Stimulated activated effector memory CD8-positive, alpha-beta T cell treated with anti-CD3 and anti-CD28 coated beads, Interleukin-12 subunit alpha, Interleukin-12 subunit beta, amount 100 ng/mL, for 72 hours (primary cell): ENCODE data around the gene TRAK2.
A peak's percentile ranks its signal among the peaks of the same experiment; 100 is the strongest.
"Not testable (repeated sequence)": the region's sequence is repeated elsewhere in the genome, so short reads cannot be mapped to it uniquely, and the experiment has no call there.

Experiments
- ATAC-seq: fragments of 150-1000 bp; cut with Tn5 transposase; 2 replicates; pipeline ENCODE4 v1.10.0; 2021
- DNase-seq, 2 donors: peaks; one replicate each; pipeline ENCODE4 v3.0.0; 2021 to 2022; ENCODE audit warnings: low spot score in 2 of 2
- H3K27ac Mint-ChIP-seq: one replicate; pipeline ENCODE4 v1.8.0; 2022; ENCODE audit warnings: mild to moderate bottlenecking, mixed read lengths
- H3K36me3 Mint-ChIP-seq: one replicate; pipeline ENCODE4 v1.8.0; 2022; ENCODE audit warnings: mild to moderate bottlenecking, mixed read lengths
- H3K4me1 Mint-ChIP-seq: one replicate; pipeline ENCODE4 v1.8.0; 2022; ENCODE audit warnings: mixed read lengths
- H3K4me3 Mint-ChIP-seq: one replicate; pipeline ENCODE4 v1.8.0; 2022; ENCODE audit warnings: mild to moderate bottlenecking, mixed read lengths
- H3K9me3 Mint-ChIP-seq: one replicate; pipeline ENCODE4 v1.8.0; 2022; ENCODE audit warnings: mixed read lengths

Gene TRAK2

GRCh38 chr2:201433394-201433995 is 17.8 kb downstream of the TRAK2 start:
- Mint-ChIP-seq H3K4me1 (peaks cover 33% of the 10 kb centered on the region), H3K27ac (peak overlapping the region; percentile 23), H3K4me3 (no peak overlapping the region), H3K36me3 (no peaks in the 10 kb centered on the region), H3K9me3 (no peaks in the 10 kb centered on the region)
- ATAC-seq (no peak), DNase-seq (no peak)

- DNase-seq (no peak), ATAC-seq (no peak)
- Mint-ChIP-seq H3K4me3 (peak overlapping the region; percentile 30), H3K27ac (peak overlapping the region; percentile 77), H3K4me1 (peaks cover 33% of the 10 kb centered on the region), H3K9me3 (no peaks in the 10 kb centered on the region), H3K36me3 (no peaks in the 10 kb centered on the region)
Observed at GRCh38 chr2:201432621-201433393, 18.5 kb downstream of the TRAK2 start.

GRCh38 chr2:201432038-201432620 is 19.1 kb downstream of the TRAK2 start:
- Mint-ChIP-seq H3K9me3 (no peaks in the 10 kb centered on the region), H3K4me1 (peaks cover 33% of the 10 kb centered on the region), H3K27ac (peak overlapping the region; percentile 77), H3K36me3 (no peaks in the 10 kb centered on the region), H3K4me3 (peak overlapping the region; percentile 30)
- DNase-seq (no peak), ATAC-seq (peak; percentile 100)

DNA sequence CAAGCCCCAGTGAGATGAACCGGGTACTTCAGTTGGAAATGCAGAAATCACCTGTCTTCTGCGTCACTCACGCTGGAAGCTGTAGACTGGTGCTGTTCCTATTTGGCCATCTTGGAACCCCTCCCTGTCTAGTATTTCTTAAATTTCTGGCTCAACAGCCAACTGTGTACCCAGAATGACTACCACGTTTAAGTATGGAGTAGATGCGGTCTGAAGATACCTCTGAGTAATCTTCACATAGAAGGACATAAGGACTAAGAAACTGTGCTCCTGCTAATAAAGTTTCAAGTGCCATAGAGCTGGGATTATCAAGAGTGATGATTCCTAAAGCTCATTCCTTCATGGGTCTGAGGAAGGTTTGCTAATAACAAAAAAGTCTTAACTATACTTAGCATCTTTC is 20.4 kb downstream of the TRAK2 start:
- Mint-ChIP-seq H3K27ac (no peak overlapping the region), H3K36me3 (no peaks in the 10 kb centered on the region), H3K4me1 (peaks cover 29% of the 10 kb centered on the region), H3K9me3 (no peaks in the 10 kb centered on the region), H3K4me3 (no peak overlapping the region)
- no peak for DNase-seq
- no peak for ATAC-seq

- peaks cover 29% of the 10 kb centered on the region for H3K4me1 Mint-ChIP-seq
- H3K4me3 Mint-ChIP-seq, H3K27ac Mint-ChIP-seq, H3K9me3 Mint-ChIP-seq, DNase-seq, H3K36me3 Mint-ChIP-seq, ATAC-seq: not testable (repeated sequence)
Observed at GRCh38 chr2:201430322-201430721, 20.9 kb downstream of the TRAK2 start.

DNA sequence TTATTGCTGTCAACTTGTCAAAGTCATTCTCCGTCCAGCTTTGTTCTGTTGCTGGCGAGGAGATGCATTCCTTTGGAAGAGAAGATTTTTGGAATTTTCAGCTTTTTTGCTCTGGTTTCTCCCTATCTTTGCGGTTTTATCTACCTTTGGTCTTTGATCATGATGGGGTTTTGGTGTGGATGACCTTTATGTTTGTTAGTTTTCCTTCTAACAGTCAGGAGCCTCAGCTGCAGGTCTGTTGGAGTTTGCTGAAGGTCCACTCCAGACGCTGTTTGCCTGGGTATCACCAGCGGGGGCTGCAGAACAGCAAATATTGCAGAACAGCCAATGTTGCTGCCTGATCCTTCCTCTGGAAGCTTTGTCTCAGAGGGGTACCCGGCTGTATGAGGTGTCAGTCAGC is 21.4 kb downstream of the TRAK2 start:
- not testable (repeated sequence) for H3K4me3 Mint-ChIP-seq, DNase-seq, ATAC-seq, H3K36me3 Mint-ChIP-seq, H3K27ac Mint-ChIP-seq, H3K9me3 Mint-ChIP-seq
- peaks cover 29% of the 10 kb centered on the region for H3K4me1 Mint-ChIP-seq

DNA sequence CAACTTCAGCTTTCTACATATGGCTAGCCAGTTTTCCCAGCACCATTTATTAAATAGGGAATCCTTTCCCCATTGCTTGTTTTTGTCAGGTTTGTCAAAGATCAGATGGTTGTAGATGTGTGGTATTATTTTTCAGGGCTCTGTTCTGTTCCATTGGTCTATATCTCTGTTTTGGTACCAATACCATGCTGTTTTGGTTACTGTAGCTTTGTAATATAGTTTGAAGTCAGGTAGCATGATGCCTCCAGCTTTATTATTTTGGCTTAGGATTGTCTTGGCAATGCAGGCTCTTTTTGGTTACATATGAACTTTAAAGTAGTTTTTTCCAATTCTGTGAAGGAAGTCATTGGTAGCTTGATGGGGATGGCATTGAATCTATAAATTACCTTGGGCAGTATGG is 22.9 kb downstream of the TRAK2 start:
- H3K36me3 Mint-ChIP-seq, DNase-seq, H3K4me3 Mint-ChIP-seq, H3K27ac Mint-ChIP-seq, H3K9me3 Mint-ChIP-seq, ATAC-seq: not testable (repeated sequence)
- H3K4me1 Mint-ChIP-seq: peaks cover 22% of the 10 kb centered on the region

- Mint-ChIP-seq H3K9me3 (no peaks in the 10 kb centered on the region), H3K4me1 (peaks cover 23% of the 10 kb centered on the region)
- ATAC-seq: no peak
Observed at GRCh38 chr2:201425952-201426351, 25.3 kb downstream of the TRAK2 start.

GRCh38 chr2:201420442-201421113 is 30.7 kb downstream of the TRAK2 start:
- H3K36me3 Mint-ChIP-seq: peaks cover 22% of the 10 kb centered on the region
- DNase-seq (no peak), ATAC-seq (peak; percentile 89)
- H3K4me3 Mint-ChIP-seq: no peak overlapping the region
- peak overlapping the region; percentile 53 for H3K27ac Mint-ChIP-seq
- H3K4me1 Mint-ChIP-seq: peaks cover 39% of the 10 kb centered on the region
- no peaks in the 10 kb centered on the region for H3K9me3 Mint-ChIP-seq

More at GRCh38 chr2:201425952-201426351, 25.3 kb downstream of the TRAK2 start:
- no peak for DNase-seq
- H3K36me3 Mint-ChIP-seq: no peaks in the 10 kb centered on the region
- H3K4me3 Mint-ChIP-seq: no peak overlapping the region
- H3K27ac Mint-ChIP-seq: no peak overlapping the region

DNA sequence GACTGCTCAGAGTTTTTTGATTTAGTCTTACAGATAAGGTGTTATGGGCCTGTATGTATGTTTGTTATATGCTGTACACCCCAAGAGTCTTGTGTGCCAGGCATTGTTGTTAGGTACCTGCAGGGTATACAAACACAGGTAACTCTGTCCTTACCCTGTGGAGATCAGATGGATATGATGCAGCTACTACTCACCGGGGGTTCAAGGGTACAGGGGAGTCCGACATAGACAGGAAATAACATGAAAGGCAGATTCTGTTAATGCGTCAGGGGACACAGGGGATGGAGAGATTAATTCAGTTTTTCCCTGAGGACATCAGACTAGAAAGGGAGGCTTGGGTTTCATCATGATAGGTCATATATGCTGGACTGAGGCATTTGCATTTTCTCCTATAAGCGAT is 31.3 kb downstream of the TRAK2 start:
- H3K4me3 Mint-ChIP-seq: no peak overlapping the region

DNA sequence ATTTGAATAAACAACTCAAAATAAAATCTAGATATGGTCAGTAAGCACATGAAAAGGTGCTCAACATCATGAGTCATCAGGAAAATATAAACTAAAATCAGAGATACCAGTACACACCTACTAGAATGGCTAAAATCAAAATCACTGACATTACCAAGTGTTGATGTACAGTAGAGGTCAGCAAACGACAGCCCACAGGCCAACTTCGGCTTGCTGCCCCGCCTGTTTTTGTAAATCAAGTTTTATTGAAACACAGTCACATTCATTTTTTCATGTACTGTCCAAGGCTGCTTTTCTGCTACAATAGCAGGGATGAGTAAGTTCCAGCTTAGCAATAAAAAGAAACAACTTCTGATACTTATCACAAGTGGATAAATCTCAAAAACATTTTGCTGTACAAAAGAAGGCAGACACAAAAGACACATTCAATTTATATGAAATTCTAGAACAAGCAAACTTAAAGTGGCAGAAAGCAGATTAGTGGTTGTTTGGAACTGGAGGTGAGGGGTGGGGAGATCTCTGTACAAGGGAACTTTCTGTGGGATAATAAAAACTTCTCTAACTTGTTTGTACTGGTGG is 32.1 kb downstream of the TRAK2 start:
- no peak for ATAC-seq
- H3K4me1 Mint-ChIP-seq: peaks cover 39% of the 10 kb centered on the region
- H3K36me3 Mint-ChIP-seq: peaks cover 22% of the 10 kb centered on the region
- H3K4me3 Mint-ChIP-seq: no peak overlapping the region
- no peaks in the 10 kb centered on the region for H3K9me3 Mint-ChIP-seq
- no peak overlapping the region for H3K27ac Mint-ChIP-seq
- DNase-seq: no peak

More for the DNA sequence above, 31.3 kb downstream of the TRAK2 start:
- H3K4me1 Mint-ChIP-seq: peaks cover 39% of the 10 kb centered on the region
- peaks cover 22% of the 10 kb centered on the region for H3K36me3 Mint-ChIP-seq
- no peaks in the 10 kb centered on the region for H3K9me3 Mint-ChIP-seq
- ATAC-seq (peak; percentile 25), DNase-seq (no peak)
- peak overlapping the region; percentile 53 for H3K27ac Mint-ChIP-seq

- no peak for ATAC-seq
- Mint-ChIP-seq H3K9me3 (no peaks in the 10 kb centered on the region), H3K4me1 (peaks cover 16% of the 10 kb centered on the region), H3K27ac (no peak overlapping the region), H3K36me3 (peaks cover 16% of the 10 kb centered on the region), H3K4me3 (no peak overlapping the region)
- DNase-seq: no peak
Observed at GRCh38 chr2:201415149-201415548, 36.1 kb downstream of the TRAK2 start.

DNA sequence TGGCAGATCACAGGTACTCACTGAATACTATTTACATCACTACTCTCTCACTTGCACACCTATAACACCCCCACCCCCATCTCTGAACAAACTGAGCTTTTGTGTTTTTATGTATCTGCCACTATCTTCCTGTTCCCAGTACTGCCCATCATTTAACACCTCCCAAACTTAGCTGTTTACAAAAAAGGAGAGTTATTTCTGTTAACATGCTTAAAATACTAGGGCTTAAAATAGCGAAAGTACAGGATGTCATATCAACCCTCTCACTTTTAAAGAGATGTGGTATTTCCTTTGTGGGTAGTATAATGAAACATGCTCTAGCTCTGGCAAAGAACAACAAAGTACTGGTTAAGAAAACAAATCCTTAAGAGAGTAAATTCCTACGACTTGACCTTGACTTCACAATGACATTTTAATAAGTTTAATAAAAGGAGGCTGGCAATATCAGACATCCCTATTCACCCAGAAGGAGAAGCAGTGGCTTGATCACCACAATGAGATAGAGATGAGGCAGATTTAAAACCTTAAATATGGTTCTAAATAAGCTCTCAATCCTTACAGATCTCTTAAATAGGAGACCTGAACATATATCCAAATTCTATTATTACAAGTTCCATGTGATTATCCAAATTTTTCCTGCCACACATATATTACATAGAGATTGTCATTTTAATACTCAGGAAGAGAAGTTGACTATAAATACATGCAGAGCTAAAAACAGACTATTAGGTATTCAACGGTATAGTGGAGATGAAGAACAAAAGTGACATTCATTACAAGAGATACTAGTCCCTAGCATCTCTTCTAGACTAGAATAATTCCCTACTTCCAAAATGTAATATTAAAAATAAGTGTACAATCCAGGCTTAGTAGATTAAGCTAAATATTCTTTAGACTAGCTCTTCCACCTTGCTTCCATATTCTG is 36.9 kb downstream of the TRAK2 start:
- Mint-ChIP-seq H3K4me3 (no peak overlapping the region), H3K36me3 (peaks cover 8% of the 10 kb centered on the region), H3K27ac (no peak overlapping the region), H3K9me3 (no peaks in the 10 kb centered on the region), H3K4me1 (peaks cover 10% of the 10 kb centered on the region)
- peak; percentile 93 for ATAC-seq
- no peak for DNase-seq

GRCh38 chr2:201413552-201413951 is 37.7 kb downstream of the TRAK2 start:
- ATAC-seq (no peak), DNase-seq (no peak)
- peaks cover 2% of the 10 kb centered on the region for H3K4me1 Mint-ChIP-seq
- H3K4me3 Mint-ChIP-seq: no peak overlapping the region
- H3K9me3 Mint-ChIP-seq: no peaks in the 10 kb centered on the region
- peaks cover 4% of the 10 kb centered on the region for H3K36me3 Mint-ChIP-seq
- no peak overlapping the region for H3K27ac Mint-ChIP-seq
